GM12892 (cell line): ENCODE results near the gene MANBA.

Source experiments
- POLR2A ChIP-seq: IDR thresholded peaks from 2 replicates; pipeline ENCODE4 v1.6.1; 2011; ENCODE audit warnings: low read depth, low read length, control low read depth
- POLR2AphosphoS5 ChIP-seq: IDR thresholded peaks from 2 replicates; pipeline ENCODE4 v1.6.1; 2011; ENCODE audit warnings: low read depth, low read length, control low read depth
- TAF1 ChIP-seq: IDR thresholded peaks from 2 replicates; pipeline ENCODE4 v1.6.1; 2011; ENCODE audit warnings: low read depth, mild to moderate bottlenecking, control low read depth, low read length, borderline replicate concordance

DNA sequence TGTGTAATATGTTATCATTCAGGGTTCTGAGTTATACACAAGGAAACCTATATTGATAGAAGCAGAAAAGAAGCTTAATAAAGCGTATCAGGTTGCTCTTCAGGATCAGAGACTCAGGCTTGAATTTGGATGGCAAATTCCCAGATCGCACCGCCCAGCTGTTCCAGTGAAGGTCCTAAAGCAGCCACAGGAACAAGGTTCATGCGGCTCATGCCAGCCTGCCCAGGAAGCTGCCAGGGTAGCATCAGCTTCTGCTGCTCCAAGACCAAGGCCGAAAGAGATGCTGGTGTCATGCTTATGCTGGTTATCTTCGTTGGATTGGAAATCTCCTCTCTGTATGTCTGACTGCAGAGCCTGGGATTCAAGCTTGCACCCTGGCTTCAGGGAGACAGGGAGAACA, 127.7 kb downstream of the MANBA start:
- TF ChIP-seq POLR2AphosphoS5, result no peak
- no peak for TF ChIP-seq POLR2A
- TF ChIP-seq TAF1, result no peak
